RKO (cell line): ENCODE measurements around the gene YEATS2.
"Not testable (repeated sequence)": the region's sequence is repeated elsewhere in the genome, so short reads cannot be mapped to it uniquely, and the experiment has no call there.

Experiments used
- DNase-seq: peaks from one replicate; pipeline ENCODE4 v3.0.0-alpha.2; 2016; ENCODE audit warnings: low spot score

The YEATS2 gene

GRCh38 chr3:183777016-183777618 is 79.5 kb downstream of the YEATS2 start:
- no peak for DNase-seq

GRCh38 chr3:183779896-183780465 is 82.4 kb downstream of the YEATS2 start:
- no peak for DNase-seq

DNA sequence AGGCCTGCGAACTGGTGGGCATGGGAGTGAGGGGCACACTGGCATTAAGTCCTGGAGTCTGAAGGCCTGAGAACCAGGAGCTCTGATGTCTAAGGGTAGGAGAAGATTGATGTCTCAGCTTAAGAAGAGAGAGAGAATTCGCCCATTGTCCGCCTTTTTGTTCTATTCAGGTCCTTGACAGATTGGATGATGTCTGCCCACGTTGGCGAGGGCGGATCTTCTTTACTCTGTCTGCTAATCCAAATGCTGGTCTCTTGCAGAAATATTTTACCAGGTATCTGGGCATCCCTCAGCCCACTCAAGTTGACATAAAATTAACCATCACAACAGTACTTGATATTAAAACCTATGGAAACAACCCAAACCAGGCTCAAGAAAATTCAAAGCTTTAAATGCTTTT is 83.6 kb downstream of the YEATS2 start:
- no peak for DNase-seq

GRCh38 chr3:183782576-183783276 is 85.1 kb downstream of the YEATS2 start:
- DNase-seq, result no peak

GRCh38 chr3:183784503-183784902 is 86.9 kb downstream of the YEATS2 start:
- not testable (repeated sequence) for DNase-seq

DNA sequence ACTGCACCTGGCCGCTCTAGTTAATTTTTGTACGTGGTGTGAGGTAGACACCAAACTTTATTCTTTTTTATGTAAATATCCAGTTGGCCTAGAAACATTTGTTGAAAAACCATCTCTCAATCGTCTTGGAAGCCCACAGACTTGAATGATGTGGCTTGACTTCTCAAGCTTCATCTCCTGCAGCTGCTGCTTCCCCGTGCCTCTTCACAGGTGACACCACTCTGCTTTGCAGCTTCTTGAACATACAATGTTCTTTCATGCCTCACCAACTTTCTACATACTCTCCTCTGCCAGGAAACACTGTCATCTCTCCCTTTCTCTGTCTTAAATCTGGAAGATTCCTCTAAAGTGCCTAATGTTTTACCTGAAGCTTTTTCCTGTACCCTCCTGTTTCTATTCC is 92.2 kb downstream of the YEATS2 start:
- no peak for DNase-seq

GRCh38 chr3:183790700-183791099 is 93.1 kb downstream of the YEATS2 start:
- no peak for DNase-seq

DNA sequence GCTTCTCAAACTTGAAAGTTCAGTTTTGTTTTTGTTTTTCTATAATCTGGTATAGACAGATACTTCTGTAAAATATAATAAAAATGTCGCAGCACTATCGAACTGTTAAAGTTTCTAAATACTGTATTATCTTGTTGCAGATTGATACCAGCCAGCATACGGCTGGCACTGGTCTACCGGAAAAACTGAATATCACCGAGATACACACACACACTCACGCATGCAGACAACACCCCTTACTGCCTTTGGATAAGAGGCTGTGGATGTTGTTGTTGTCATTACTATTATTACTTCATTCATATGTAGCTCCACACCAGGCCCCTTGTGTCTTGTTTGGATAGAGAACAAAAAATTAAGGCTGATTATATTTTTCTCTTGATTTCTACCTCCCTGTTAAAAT is 95.4 kb downstream of the YEATS2 start:
- DNase-seq, result no peak

DNA sequence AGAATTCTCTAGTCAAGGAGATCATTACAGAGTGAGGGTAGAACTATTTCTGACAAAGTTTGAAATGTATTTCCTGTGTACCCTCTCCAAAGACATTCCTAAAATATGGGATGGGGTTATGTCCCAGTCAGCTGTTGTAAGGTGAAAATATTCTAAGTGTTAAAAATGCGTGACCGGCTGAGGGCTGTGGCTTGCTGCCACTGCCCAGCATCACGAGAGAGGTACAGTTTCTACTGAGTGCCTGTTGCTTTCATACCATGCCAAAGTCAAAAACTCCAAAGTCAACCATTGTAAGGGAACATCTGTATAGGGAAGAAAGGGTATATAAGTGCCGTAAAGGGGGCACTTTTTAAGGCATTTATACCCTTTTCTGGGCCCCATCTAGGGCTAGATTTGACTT is 96.9 kb downstream of the YEATS2 start:
- no peak for DNase-seq

- no peak for DNase-seq
Measured at GRCh38 chr3:183796372-183796771, 98.8 kb downstream of the YEATS2 start.

DNA sequence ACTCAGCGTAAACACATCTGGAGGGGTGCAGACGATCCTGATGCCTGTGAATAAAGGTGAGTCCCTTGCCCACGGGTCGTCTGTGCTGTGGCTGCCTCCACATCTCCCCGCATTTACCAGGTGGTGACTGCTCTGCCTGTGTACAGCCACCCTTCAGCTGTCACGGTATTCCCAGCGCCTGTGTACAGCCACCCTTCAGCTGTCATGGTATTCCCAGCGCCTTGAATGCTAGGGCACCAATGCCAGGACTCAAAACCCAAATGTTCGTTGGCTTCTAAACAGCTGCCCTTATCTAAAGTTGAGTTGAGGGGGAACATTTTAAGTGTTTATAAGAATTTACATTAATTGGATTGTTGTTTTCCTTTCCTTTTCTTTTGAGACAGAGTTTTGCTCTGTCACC is 100.4 kb downstream of the YEATS2 start:
- DNase-seq, result no peak

DNA sequence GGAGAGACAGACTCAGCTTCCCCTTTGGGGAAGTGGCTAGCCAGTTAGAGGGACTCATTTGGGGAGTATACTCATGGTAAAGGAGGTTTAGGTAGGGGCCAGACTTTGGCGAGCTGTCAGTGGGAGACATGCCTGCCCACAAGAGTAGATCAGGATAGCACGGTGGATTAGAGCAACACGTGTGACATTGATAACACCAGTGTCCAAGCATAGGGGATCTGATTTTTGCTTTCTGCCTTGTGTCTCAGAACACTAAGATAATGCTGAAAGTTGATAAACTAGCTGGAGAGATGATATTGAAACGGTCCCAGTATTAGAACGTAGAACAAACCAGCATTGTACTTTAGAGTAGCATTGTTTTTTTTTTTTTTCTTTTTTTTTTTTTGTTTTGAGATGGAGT is 101.9 kb downstream of the YEATS2 start:
- no peak for DNase-seq

DNA sequence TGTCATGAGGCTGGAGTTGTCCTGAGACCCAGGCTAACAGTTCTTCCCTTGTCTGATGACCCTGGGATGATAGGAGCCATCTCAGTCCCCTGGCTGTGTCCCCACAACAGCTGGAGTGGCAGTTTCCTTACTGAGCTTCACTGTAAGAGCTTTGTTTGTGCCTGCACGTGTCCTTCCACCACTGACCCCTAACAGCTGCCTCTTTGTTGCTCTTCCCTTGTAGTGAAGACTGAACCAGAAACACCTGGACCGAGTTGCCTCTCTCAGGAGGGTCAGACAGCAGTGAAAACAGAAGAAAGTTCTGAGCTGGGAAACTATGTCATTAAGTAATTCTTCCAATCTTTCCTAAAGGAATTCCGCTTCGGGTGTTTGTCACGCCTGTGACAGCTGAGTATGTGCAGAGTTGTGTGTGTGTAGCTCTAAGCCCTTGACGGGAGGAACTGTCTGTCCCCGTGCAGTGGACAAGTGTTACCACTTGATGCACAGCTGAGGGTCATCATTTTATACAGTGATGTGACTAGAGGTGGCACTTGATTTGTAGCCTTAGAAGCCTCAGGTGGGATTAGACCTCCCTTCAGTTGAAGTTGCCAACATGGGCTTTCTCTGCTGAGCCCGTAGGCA is 102.8 kb downstream of the YEATS2 start:
- DNase-seq, result no peak

DNA sequence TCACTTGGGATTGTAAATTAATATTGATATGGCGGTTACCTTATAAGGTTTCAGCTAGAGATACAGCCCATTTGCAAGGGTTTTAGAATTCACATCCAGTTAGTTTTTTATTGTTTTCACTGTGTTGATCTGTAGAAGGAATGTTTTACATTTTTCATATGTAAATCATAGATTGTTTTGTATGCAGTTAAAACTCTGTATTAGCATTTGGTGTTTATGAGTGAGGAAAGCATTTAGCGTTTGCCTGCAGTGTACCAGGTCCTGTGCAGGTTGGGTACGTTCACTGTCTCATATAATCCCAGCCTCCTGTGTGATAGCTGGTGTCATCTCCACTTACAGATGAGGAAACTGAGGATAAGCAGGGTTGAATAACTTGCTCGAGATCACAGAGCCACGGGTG is 104.0 kb downstream of the YEATS2 start:
- DNase-seq, result no peak

- no peak for DNase-seq
Measured at GRCh38 chr3:183802989-183803388, 105.4 kb downstream of the YEATS2 start.

GRCh38 chr3:183807209-183807728 is 109.7 kb downstream of the YEATS2 start:
- DNase-seq, result no peak

DNA sequence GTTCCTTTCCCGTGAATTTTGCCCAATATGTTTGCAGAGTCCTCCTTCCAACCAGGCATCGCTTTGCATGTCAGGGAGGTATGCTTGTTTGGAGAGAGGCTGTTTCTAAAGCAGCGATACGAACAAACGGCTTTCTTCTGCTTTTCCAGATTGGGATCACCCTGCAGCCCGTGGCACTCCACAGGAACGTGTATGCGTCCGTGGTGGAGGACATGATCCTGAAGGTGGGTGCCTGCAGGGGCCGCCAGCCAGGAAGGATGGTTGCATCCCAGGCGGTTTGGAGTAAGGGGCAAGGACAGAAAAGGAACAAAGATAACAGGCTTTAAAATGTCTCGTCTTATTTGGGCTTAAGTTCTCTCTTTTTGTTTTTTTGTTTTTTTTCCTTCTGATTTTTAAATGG is 110.3 kb downstream of the YEATS2 start:
- no peak for DNase-seq

DNA sequence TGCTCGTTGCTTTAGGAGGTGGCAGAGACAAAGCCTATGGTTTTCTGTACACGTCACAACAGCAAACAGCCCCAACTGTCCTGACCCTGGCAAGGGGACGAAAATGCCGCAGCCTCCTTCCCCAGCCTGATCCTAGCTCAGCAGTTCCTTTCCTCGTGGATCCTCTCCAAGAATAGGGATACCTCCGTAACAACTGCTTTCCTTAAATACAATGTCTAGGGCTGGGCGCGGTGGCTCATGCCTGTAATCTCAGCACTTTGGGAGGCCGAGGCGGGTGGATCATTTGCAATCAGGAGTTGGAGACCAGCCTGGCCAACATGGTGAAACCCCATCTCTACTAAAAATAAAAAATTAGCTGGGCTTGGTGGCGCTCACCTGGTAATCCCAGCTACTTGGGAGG is 110.8 kb downstream of the YEATS2 start:
- no peak for DNase-seq

DNA sequence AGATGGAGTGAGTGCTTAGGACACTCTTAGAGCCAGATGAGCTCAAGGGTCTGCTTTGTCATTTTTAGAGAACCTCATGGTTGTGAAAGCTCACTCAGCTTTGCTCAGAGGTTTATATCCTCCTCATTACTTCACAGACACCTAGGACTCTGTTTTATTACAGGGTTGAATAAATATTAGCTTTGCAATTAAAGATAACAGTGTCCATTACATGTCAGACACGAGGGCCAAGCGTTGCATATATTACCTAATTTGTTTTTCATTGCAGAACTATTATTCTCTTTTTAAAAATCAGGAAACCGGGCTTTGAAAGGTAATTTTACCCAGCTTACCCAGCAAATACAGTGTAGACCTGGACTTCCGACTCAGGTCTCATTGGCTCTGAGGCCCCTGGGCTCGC is 111.7 kb downstream of the YEATS2 start:
- no peak for DNase-seq

DNA sequence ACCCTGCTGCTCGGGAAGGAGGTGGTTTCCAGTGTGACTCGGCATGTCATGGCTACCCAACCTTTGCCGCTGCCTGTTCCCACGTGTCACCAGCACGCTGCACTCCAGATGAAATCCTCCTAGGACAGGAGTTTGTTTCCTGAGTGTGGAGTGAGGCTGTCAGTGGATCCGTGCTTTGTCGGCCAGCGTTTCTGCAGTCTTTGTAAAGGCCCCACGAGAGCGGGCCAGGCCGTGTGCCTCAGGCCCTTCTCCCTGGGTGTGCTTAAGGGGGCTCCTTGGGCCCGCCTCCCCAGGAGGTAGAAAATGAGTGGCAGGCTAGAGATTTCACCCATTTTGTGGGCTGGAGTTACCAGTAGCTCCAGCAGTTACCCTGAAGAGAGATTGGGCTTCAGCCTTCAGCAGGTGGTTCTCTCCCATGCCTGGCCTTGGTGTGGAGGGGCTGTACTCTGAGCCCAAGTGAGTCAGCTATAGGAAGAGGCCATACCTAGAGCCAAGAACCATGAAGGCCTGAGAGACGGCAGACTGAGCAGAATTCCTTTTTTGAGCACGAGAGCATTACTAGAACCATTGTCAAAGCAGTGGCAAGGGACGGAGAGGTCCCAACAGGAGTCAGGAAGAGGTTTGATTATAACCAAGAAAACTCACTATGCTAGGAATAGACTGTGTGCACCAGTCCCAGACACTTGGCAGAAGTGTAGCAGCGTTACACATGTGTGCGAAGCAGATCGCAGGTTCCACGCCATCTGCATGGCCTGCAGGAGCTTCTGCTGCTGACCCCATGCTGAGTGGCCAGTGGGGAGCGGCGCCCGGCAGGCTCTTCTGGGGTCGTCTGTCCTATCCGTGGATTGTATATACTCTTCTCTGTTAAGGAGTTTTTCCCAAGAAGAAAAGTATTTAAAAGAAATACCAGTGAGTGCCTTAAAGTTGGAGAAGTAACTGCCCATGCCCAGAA is 113.3 kb downstream of the YEATS2 start:
- no peak for DNase-seq

- DNase-seq, result no peak
Measured at GRCh38 chr3:183811638-183812037, 114.0 kb downstream of the YEATS2 start.
